ENCODE measurements around the gene CKLF.
"Not testable (repeated sequence)": the region's sequence is repeated elsewhere in the genome, so short reads cannot be mapped to it uniquely, and the experiment has no call there.

The CKLF gene, protein sequence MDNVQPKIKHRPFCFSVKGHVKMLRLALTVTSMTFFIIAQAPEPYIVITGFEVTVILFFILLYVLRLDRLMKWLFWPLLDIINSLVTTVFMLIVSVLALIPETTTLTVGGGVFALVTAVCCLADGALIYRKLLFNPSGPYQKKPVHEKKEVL

DNA sequence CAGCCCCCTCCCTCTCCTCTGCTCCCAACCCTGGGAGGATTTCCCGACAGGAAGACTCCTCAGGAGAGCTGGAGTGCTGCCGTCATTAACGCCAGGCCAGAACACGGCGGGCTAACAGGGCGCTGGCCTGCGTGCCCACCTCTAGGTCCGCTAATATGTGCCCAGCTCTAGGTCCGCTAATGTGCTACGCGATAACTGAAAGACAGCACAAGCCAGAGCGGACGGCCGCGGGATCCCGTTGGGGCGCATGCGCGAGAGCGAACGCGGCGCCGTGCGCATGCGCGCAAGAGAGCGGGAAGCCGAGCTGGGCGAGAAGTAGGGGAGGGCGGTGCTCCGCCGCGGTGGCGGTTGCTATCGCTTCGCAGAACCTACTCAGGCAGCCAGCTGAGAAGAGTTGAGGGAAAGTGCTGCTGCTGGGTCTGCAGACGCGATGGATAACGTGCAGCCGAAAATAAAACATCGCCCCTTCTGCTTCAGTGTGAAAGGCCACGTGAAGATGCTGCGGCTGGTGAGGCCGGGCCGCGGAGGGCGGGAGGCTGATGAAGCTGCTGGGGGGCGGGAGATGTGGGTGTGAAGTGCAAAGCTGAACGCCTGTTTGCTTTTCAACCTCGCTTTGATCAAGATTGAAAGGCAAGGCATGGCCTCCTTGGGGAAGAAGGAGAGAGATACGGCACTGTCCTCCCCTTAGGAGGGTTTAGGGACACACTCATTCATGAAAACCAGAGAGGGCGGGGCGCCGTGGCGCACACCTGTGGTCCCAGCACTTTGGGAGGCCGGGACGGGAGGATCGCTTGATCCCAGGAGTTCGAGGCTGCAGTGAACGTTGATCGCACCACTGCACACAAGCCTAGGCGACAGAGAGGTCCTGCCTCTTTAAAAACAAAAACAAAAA lies at the start of gene CKLF:
Gene CKLF (plus strand): TSS at position 291 of the 892 bp plus-strand sequence. CDS start 140 bp downstream, at position 431.
- DNase-seq (ENCODE audit: low read depth, low spot score): peak; percentile 85

DNA sequence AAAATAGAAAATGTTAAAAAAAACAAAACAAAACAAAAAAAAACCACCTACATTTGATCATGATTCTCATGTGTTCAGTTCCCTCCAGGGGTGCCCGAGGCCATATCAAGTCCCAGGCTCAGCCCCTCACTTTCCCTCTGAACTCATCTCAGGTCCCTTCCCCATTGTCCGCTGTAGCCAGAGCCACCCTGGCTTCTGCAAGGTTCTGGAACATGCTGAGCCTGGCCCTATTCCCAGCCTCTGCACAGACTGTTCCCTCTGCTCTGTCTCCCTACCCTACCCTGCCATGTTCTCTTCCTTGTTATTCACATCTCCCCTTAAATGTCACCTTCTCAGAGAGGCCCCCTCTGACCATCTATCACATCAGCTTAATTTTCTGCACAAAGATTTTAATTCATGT lies 49.3 kb upstream of the CKLF start:
- DNase-seq (ENCODE audit: low read depth, low spot score): no peak

DNA sequence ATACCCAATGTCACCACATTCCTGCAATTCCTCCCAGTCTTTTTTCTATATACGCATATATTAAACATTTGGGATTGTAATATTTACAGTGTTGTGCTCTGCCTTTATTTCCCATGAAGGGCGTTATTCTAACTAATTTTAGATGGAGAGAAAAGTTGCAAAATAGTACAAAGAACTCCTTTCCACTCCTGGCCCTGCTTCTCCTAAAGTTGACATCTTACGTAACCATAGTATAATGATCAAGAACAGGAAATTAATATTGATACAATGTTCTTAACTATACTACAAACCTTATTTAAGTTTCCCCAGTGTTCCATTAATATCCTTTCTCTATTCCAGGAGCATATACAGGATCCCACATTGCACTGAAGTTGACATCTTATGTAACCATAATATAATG lies 48.8 kb upstream of the CKLF start:
- DNase-seq (ENCODE audit: low read depth, low spot score): no peak

DNA sequence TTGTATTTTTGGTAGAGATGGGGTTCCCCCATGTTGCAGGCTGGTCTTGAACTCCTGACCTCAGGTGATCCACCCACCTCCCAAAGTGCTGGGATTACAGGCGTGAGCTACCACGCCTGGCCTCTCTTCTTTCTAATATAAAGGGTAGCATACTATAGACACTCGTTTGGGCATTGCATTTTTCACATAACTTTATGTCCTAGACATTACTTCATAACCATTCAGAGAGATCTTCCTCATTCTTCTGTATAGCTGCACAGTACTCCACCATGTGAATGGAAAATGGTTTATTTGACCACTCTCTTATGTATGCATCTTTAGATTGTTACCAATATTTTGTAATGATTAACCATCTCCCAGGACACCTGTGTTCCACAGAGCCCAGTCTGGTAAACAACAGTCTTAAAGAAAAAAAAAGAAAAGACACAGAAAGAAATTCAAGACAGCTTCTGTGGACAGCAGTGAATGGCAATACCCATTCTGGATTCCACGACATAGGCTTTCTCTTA lies 44.6 kb upstream of the CKLF start:
- no peak for DNase-seq (ENCODE audit: low read depth, low spot score)

DNA sequence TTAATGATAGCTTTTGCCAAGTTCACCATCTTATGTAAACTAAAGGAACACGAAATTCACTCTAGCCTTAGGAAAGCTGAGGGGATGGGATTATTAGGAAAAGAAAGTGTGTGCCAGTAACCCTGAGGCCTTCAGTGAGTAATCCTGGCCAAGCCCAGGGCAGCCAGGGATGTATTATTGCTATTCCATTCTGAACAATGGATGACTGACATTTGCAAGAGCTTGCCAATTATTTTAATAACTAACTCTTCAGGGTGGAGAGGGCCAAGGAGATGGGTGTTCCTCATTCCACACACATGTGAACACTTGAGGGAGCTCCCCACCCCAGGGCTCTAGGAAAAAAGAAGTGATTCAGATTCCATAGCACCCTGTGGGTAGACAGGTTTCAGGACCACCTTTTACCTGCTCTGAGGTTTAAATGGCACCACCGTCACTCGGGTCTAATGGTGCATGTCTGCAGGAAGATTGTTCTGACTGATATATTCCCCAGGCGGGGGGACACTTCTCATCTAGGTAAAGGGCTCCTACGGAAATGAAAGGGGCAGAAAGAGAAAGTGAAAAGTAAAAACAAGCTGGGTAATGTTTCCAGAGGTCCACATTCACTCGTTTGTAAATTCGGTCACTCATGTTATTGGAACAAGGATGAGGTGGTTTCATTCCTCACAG lies 44.0 kb upstream of the CKLF start:
- DNase-seq (ENCODE audit: low read depth, low spot score): no peak

DNA sequence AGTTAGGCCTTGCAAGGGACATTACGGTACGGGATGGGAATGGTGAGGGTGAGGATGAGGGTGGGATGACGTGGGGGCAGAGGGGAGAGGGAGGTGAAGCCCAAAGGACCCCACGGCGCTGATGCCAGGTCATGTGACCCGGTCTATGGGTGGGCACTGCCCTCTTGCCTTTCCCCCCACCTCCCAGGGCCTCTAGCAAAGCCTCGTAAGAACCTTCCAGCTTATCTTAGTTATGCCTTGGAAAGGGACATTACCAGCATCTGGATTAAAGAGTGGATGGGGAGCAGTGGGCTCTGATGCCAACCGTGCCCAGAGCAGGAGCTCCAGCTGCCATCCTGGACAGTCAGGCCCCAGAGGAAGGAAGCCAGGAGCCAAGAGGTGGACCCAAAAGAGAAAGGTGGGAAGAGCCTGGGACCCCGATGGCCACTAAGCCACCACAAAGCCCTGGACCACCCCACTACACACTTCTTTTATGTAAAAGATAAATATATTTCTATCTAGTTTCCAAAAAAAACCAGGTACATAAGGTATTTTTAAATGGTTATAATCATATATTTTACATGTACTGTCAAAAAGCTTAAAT lies 43.4 kb upstream of the CKLF start:
- no peak for DNase-seq (ENCODE audit: low read depth, low spot score)

DNA sequence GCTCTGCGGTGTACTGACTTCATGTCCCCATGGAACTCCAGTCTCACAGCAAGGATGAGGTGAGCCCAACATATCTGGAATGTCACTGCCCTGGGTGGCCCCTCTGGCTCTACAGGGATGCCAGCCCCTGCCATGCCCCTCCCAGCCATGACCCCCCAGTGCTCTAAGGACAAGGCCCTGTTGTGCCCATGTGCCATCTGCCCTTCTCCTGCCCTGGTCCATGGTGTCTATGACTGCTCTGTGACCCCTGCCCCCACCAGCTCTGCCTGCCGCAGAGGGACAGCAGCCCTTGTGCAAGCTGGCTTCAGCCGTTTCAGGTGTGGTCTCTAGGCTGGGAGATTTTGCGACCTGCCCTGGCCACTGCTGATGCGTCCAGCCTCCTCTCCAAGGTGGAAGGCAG lies 42.8 kb upstream of the CKLF start:
- no peak for DNase-seq (ENCODE audit: low read depth, low spot score)

DNA sequence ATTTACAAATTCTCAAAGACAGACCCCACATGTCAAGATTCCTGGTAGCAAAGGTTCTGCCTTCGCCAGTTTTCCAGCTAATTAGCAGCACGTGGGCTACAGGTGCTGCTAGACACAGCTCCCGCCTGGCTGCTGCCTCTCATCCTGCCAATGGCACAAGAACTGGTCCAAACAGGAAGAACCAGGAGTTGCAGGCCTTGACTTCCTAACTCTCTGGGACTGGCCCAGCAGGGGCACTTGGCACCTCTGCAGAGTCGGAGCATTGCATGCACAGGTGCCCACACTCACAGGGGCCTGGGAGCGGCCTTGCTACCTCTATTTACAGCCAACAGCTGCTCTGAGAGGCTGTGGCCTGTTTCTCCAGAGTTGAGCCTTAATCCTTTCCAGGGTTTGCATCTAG lies 42.1 kb upstream of the CKLF start:
- no peak for DNase-seq (ENCODE audit: low read depth, low spot score)

DNA sequence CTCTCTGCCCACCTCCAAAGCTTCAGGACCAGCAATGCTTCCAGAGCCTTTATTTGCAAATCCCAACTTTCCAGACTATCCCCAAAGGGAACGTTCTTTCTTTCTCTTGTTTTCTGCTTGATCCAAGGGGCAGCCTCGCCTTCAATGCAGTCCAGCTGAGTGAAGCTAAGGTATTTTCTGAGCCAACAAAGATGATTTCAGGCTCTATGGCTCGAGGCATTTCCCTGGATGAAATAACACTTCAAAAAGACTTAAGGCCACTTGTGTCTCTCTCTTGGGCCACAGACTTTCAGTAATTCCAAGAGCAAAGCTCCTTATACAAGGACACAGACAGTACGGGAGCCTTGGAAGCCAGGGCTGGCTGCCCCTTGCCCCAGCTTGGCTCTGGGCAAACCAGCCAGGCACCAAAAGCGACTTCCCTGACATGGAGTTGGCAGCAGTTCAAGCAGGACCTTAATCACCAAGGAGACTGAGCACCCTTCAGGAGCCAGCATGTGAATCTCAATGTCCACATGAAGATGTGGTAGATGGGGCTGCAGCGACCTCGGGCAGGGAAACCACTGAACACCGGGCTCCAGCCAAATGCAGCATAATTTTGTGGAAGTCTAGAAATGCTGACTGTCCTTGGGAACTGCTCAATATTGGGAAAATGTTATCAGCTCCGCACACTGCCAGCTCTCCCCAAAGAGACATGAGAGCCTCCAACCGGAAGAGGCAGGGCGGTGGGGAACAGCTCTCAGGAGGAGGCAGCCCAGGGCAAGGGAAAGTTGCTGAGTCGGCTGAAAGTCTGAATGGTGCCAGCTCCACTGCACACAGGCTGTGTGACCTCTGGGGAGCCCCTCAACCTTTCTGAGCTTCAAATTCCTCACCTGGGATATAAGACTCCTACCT lies 41.4 kb upstream of the CKLF start:
- no peak for DNase-seq (ENCODE audit: low read depth, low spot score)

DNA sequence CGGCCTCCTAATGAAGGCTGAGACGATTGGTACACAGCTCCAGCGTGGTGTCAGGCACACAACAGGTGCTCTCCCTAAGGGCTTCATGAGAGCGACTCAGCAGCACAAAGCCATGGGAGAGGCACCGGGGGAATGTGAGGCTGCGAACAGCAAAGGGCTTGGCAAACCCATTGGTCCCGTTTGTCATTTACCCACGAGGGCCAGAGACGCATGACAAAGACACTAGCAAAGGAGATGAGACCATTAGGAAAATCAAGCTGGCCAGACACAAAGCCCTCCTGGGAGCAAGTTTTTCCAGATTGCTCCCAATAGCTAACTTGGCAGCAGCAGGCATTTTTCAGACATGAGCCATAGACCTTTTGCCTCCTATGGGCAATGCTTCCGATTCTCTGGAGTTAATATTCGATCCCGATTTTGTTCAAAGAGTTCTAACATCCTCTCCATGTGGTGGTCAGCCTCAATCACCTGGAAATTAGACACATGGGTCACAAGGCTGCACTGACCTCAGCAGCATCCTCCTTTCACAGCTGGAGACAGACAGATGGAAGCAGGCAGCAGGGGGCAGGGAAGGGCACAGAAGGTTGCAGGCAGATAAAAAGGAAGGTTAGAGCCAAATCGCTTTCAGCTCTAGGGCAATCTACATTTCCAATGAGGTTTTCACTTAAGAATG lies 40.6 kb upstream of the CKLF start:
- DNase-seq (ENCODE audit: low read depth, low spot score): no peak

DNA sequence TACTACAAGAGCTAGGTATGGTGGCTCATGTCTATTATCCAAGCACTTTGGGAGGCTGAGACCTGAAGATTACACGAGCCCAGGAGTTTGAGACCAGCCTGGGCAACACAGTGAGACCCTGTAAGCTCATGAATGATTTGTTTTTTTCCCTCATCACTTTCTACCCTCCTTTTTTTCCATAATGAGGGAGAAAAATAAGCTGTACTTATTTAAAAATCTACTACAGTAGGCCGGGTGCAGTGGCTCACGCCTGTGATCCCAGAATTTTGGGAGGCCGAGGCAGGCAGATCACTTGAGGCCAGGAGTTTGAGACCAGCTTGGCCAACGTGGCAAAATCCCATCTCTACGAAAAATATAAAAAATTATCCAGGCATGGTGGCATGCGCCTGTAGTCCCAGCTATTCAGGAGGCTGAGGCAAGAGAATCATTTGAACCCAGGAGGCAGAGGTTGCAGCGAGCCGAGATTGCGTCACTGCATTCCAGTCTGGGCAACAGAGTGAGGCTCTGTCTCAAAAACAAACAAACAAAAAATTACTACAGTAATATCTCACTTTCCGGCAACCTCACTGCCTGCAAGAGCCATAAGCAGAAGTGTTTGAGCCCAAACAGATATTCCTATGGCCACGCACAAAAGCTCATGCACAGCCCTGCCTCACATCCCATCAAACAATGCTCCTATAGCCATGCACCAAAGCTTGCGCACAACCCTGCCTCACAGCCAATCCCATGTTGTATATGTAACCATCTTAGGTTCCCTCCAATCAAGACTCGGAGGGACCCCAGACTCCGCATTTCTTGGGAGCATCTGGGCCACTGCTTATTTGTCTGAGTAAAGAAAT lies 39.9 kb upstream of the CKLF start:
- DNase-seq (ENCODE audit: low read depth, low spot score): no peak

DNA sequence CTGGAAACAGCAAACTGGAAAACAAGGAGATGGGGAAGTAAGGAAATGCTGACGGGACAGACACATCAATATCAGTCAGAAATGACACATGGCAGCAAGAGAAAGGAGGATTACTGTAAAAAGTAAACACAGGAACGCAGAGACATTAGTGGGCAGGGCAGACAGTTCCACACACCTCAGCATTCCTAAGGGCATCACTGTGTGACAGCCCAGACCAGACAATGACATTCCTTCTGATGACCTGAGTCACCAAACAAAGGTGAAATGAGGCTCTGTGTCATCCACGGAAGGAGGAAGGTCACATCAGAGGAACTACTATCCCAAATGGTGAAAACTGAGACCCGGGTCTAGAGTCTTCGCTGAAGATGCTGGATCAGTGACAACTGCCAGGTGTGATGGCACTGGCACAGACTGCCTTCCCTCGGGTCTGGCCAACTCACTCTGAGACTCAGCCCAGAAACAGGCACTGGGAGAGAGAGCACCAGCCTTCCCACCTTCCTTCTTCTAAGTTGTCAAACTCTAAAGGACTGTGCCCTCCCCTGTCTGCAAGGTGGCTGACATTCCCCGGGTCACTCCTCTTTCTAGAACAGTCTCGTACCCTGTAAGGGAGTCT lies 39.2 kb upstream of the CKLF start:
- DNase-seq (ENCODE audit: low read depth, low spot score): no peak

DNA sequence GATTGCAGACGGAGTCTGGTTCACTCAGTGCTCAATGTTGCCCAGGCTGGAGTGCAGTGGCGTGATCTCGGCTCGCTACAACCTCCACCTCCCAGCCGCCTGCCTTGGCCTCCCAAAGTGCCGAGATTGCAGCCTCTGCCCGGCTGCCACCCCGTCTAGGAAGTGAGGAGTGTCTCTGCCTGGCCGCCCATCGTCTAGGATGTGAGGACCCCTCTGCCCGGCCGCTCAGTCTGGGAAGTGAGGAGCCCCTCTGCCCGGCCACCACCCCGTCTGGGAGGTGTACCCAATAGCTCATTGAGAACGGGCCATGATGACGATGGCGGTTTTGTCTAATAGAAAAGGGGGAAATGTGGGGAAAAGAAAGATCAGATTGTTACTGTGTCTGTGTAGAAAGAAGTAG lies 38.0 kb upstream of the CKLF start:
- not testable (repeated sequence) for DNase-seq (ENCODE audit: low read depth, low spot score)

DNA sequence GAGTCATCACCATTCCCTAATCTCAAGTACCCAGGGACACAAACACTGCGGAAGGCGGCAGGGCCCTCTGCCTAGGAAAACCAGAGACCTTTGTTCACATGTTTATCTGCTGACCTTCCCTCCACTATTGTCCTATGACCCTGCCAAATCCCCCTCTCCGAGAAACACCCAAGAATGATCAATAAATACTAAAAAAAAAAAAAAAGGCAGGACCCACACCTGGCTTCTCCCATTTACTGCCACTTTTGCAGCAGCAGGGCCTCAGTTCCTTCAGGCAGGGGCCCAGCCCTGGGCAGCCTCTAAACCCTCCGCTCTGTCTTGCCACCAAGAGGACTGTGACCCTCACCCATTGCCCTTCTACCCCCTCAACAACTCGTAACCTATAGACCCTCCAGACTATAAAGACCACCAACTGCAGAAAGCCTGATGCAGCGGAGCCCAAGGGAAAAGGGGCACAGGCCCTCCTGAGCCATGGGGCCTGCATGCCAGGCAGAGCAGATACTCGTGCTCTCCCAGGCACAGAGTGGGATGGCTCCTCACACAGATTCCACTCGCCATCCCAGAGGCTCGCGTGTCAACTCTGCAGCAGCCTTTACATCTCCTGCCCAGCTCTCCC lies 37.3 kb upstream of the CKLF start:
- DNase-seq (ENCODE audit: low read depth, low spot score): not testable (repeated sequence)

DNA sequence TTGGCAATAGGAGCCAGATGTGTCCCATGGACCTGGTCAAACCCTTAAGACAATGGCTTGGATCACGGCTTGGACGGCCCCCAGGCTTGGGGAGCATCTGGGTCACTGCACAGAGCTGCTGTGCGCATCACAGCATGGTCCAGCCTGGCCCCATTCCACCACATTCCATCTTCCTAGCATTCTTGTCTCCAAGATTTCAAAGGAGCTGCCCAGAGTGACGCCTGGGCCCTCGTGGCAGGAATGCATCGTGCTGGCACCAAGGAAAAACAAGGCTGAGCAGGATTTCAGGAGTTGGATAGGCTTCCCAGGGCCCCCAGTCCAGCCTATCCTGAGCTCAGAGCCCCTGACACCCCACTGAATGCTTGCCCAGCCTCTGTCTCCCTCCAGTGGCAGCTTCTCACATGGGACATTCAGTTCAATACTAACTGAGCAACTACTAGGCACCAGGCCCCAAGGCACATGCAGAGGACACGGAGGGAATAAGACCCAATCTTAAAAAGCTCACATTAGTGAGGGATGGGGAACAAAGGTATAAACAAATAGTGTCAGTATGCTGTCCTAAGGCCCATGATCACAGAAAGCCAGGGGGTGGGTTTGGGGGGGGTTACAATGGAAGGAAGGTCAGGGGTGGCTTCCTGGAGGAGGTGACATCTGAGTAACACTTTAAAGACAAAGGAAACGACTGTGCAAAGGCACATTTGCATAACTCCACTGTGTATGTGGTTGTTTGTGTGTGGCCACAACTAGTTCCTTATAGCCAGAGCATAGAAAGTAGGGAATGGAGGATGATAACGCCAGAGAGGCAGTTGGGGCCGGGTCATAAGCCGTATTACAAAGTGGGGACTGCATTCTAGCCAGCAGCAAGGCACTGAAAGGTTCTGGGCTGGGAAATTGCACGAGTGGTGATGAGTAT lies 36.5 kb upstream of the CKLF start:
- no peak for DNase-seq (ENCODE audit: low read depth, low spot score)

DNA sequence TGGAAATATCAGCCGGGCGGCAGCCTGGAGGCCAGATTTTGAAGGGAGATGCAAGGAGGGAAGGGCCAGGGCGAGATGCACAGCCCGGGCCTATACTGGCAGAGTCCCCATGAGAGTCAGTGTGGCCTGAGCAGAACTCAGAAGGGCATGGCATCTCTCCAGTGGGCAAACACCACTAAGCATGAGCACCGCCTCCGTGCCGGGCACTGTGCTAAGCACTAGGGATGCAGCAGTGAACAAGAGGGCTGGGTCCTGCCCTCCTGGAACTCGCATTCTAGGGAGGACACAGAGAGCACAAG lies 35.9 kb upstream of the CKLF start:
- no peak for DNase-seq (ENCODE audit: low read depth, low spot score)

DNA sequence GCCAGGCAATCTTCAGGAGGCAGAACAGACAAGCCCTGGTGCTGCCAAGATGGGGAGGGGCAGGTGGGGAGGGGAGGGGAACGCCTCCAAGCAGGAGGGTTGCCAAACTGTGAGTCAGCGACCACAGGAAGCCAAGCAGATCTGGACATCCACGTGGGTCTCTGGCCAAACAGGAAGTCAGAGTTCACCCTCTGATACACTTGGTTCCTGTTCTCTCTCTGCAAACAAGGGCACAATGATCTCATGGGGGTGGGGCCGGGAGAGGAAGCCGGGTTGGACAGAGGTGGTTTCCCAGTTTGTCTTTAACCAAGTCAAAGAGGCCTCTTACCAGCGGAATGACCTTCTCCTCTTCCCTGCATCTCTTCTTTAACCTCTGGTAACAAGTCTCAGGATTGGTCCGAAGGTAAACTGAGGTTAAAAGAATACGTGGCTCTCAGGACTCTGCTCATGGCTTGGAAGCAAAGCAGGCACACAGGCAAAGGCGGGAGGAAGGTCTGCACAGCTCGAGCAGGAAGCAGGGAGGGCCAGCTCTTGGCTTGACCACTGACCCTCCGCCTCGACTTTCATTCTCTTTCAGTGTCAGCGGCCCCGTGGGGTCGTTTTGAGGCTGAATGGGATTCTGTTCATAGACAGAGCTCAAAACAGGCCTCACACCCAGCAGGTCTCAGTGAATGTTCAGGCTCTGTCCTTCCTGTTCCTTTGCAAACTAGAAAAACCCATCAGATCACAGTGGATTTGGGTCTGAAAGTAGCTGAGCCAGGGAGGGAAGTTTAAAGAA lies 35.4 kb upstream of the CKLF start:
- peak; percentile 86 for DNase-seq (ENCODE audit: low read depth, low spot score)
